ENCODE results near the gene LILRB5. TPM values are rescaled to one million over a fixed set of nuclear protein-coding genes. Genes with fewer than 3 reads are reported as not detected.

Gene LILRB5
- polyA plus RNA-seq, 3 donors: 1.4 to 3.7 (median 2.3) TPM

GRCh38 chr19:54206030-54206830 is 50.8 kb downstream of the LILRB5 start:
- DNase-seq (ENCODE audit: extremely low read depth in 1 of 11, low read depth in 9 of 11, low spot score in 4 of 11): no peak

GRCh38 chr19:54204767-54205468 is 52.2 kb downstream of the LILRB5 start:
- DNase-seq (ENCODE audit: extremely low read depth in 1 of 11, low read depth in 9 of 11, low spot score in 4 of 11): no peak

GRCh38 chr19:54203151-54203611 is 53.9 kb downstream of the LILRB5 start:
- DNase-seq (ENCODE audit: extremely low read depth in 1 of 11, low read depth in 9 of 11, low spot score in 4 of 11): no peak

- no peak for DNase-seq (ENCODE audit: extremely low read depth in 1 of 11, low read depth in 9 of 11, low spot score in 4 of 11)
These were observed 55.1 kb downstream of the LILRB5 start for GRCh38 chr19:54201980-54202379.

GRCh38 chr19:54201172-54201701 is 55.8 kb downstream of the LILRB5 start:
- DNase-seq (ENCODE audit: extremely low read depth in 1 of 11, low read depth in 9 of 11, low spot score in 4 of 11): no peak

Other genes starting within 250 kb of the LILRB5 start
- gene VSTM1, start 193.4 kb downstream of the LILRB5 start, polyA plus RNA-seq (ENCODE audit: insufficient read length in 3 of 3): under 1 TPM in 1 of 3 donors, not detected in 2; 0.27 TPM
- gene TARM1, start 175.9 kb downstream of the LILRB5 start, polyA plus RNA-seq (ENCODE audit: insufficient read length in 3 of 3): under 1 TPM in 2 of 3 donors, not detected in 1; 0.17 to 0.20 TPM
- under 1 TPM; 0.11 to 0.42 (median 0.27) TPM for gene OSCAR, start 156.5 kb downstream of the LILRB5 start, polyA plus RNA-seq (ENCODE audit: insufficient read length in 3 of 3)
- 100 to 1,000 TPM in 2 of 3 donors, 10 to 100 TPM in 1; 84.6 to 151 (median 147) TPM for gene NDUFA3, start 154.4 kb downstream of the LILRB5 start, polyA plus RNA-seq (ENCODE audit: insufficient read length in 3 of 3)
- 10 to 100 TPM; 12.0 to 19.3 (median 18.8) TPM for gene TFPT, start 141.6 kb downstream of the LILRB5 start, polyA plus RNA-seq (ENCODE audit: insufficient read length in 3 of 3)
- 10 to 100 TPM; 68.0 to 82.8 (median 73.0) TPM for gene PRPF31, start 141.5 kb downstream of the LILRB5 start, polyA plus RNA-seq (ENCODE audit: insufficient read length in 3 of 3)
- 10 to 100 TPM; 66.6 to 75.4 (median 75.4) TPM for gene CNOT3, start 119.5 kb downstream of the LILRB5 start, polyA plus RNA-seq (ENCODE audit: insufficient read length in 3 of 3)
- 10 to 100 TPM in 1 of 3 donors, 1 to 10 TPM in 2; 7.5 to 10.5 (median 9.8) TPM for gene LENG1, start 97.6 kb downstream of the LILRB5 start, polyA plus RNA-seq (ENCODE audit: insufficient read length in 3 of 3)
- gene TMC4, start 84.1 kb downstream of the LILRB5 start, polyA plus RNA-seq (ENCODE audit: insufficient read length in 3 of 3): 10 to 100 TPM; 20.1 to 50.0 (median 29.2) TPM
- 10 to 100 TPM; 56.8 to 85.9 (median 80.3) TPM for gene MBOAT7, start 67.7 kb downstream of the LILRB5 start, polyA plus RNA-seq (ENCODE audit: insufficient read length in 3 of 3)
- gene TSEN34, start 66.0 kb downstream of the LILRB5 start, polyA plus RNA-seq (ENCODE audit: insufficient read length in 3 of 3): 10 to 100 TPM; 46.2 to 63.2 (median 60.2) TPM
- 1,000 to 10,000 TPM; 1,235 to 1,695 (median 1,501) TPM for gene RPS9, start 56.4 kb downstream of the LILRB5 start, polyA plus RNA-seq (ENCODE audit: insufficient read length in 3 of 3)
- 1 to 10 TPM; 1.0 to 3.8 (median 1.5) TPM for gene LILRB3, start 34.3 kb downstream of the LILRB5 start, polyA plus RNA-seq (ENCODE audit: insufficient read length in 3 of 3)
- gene LILRA6, start 14.5 kb downstream of the LILRB5 start, polyA plus RNA-seq (ENCODE audit: insufficient read length in 3 of 3): under 1 TPM; 0.44 to 0.85 (median 0.47) TPM
- 1 to 10 TPM in 2 of 3 donors, under 1 TPM in 1; 0.84 to 2.8 (median 1.7) TPM for gene LILRB2, start 23.8 kb upstream of the LILRB5 start, polyA plus RNA-seq (ENCODE audit: insufficient read length in 3 of 3)
- gene LILRA5, start 55.9 kb upstream of the LILRB5 start, polyA plus RNA-seq (ENCODE audit: insufficient read length in 3 of 3): 1 to 10 TPM in 1 of 3 donors, under 1 TPM in 2; 0.42 to 1.7 (median 0.70) TPM
- under 1 TPM in 1 of 3 donors, not detected in 2; 0.11 TPM for gene LILRA4, start 81.9 kb upstream of the LILRB5 start, polyA plus RNA-seq (ENCODE audit: insufficient read length in 3 of 3)
- 1 to 10 TPM; 3.3 to 5.9 (median 5.3) TPM for gene LAIR1, start 107.7 kb upstream of the LILRB5 start, polyA plus RNA-seq (ENCODE audit: insufficient read length in 3 of 3)
- gene TTYH1, start 158.2 kb upstream of the LILRB5 start, polyA plus RNA-seq (ENCODE audit: insufficient read length in 3 of 3): 10 to 100 TPM in 1 of 3 donors, 1 to 10 TPM in 2; 7.7 to 13.5 (median 8.0) TPM
- 100 to 1,000 TPM; 119 to 275 (median 153) TPM for gene LENG8, start 191.9 kb upstream of the LILRB5 start, polyA plus RNA-seq (ENCODE audit: insufficient read length in 3 of 3)
- 1 to 10 TPM; 1.6 to 3.3 (median 1.8) TPM for gene LENG9, start 206.5 kb upstream of the LILRB5 start, polyA plus RNA-seq (ENCODE audit: insufficient read length in 3 of 3)
- gene CDC42EP5, start 216.0 kb upstream of the LILRB5 start, polyA plus RNA-seq (ENCODE audit: insufficient read length in 3 of 3): 10 to 100 TPM; 18.7 to 44.1 (median 37.1) TPM
- not detected for gene LAIR2, start 245.6 kb upstream of the LILRB5 start, polyA plus RNA-seq (ENCODE audit: insufficient read length in 3 of 3)